ENCODE measurements around the gene AP2A1. TPM values are rescaled to one million over a fixed set of nuclear protein-coding genes. Genes with fewer than 3 reads are reported as not detected.

Gene AP2A1
- total and polyA plus RNA-seq, 10 of the 15 experiments (the other 5 are each of a cell fraction or from before 2014, with no cell fraction given): 0.68 to 78.8 (median 33.8) TPM

- TF ChIP-seq ZZZ3 (IDR thresholded peaks at IDR 0.05; ENCODE audit: control insufficient read depth, insufficient read length, low read depth) (no peak), FOS (IDR thresholded peaks at IDR 0.05; ENCODE audit: borderline replicate concordance, extremely low read depth, insufficient read length) (no peak), SMAD5 (IDR thresholded peaks at IDR 0.05; ENCODE audit: low read depth) (no peak), NFYB (IDR thresholded peaks at IDR 0.05; ENCODE audit: insufficient read depth, low read depth, low read length) (no peak), SUZ12 (IDR thresholded peaks at IDR 0.05; ENCODE audit: unreplicated experiment) (no peak), BRCA1 (IDR thresholded peaks at IDR 0.05; ENCODE audit: low read depth, low read length) (no peak), NR2C1 (IDR thresholded peaks at IDR 0.05) (no peak), MEF2B (IDR thresholded peaks at IDR 0.05; ENCODE audit: partially characterized antibody, poor library complexity, severe bottlenecking) (no peak), ASH2L (IDR thresholded peaks at IDR 0.05; ENCODE audit: borderline replicate concordance, low read depth) (no peak)
Measured at GRCh38 chr19:49805822-49806619, 39.2 kb downstream of the AP2A1 start (continued).

- DNase-seq (ENCODE audit: low read depth, low spot score) (no peak), FAIRE-seq (no peak), ATAC-seq (no peak)
- Histone ChIP-seq H3K27me3 (replicated peaks in 1 of 2; ENCODE audit: control insufficient read depth in 2 of 2, insufficient read depth in 2 of 2, low read length in 1 of 2) (no peaks in the 10 kb centered on the region), H3K4me3 (no peak overlapping the region), H3K27ac (ENCODE audit: control insufficient read depth, insufficient read depth) (no peak overlapping the region), H3K4me1 (ENCODE audit: control insufficient read depth, insufficient read depth, low read length) (0 out of 2 replicates have a peak, but pooled peaks cover 3% of the 10 kb centered on the region), H4K20me1 (ENCODE audit: control insufficient read depth, insufficient read depth) (no peaks in the 10 kb centered on the region), H3K36me3 (ENCODE audit: control insufficient read depth in 2 of 2, insufficient read depth in 2 of 2, low read length in 1 of 2) (peaks cover 9% of the 10 kb centered on the region in 2 experiments; a peak in 3 of 4 replicates), H3K9ac (ENCODE audit: control insufficient read depth, insufficient read depth, low read length) (no peak overlapping the region), H2AFZ (ENCODE audit: control insufficient read depth, low read depth, low read length) (no peak overlapping the region), H3K4me2 (ENCODE audit: control insufficient read depth, insufficient read depth) (no peak overlapping the region), H3K9me3 (replicated peaks; ENCODE audit: control insufficient read depth, insufficient read depth, low read length) (no peaks in the 10 kb centered on the region), H3K79me2 (ENCODE audit: control insufficient read depth, insufficient read depth, low read length) (no peaks in the 10 kb centered on the region)
- intact Hi-C loops (cut with micrococcal nuclease; ENCODE audit: unreplicated experiment) (loop anchor here (5.0 kb wide), 1 partner anchor 39 kb away; the partner anchor contains the start of gene AP2A1), in situ Hi-C loops (cut with MboI) (no loop called here)
- ChIA-PET POLR2A (no interaction called here), RAD21 (ENCODE audit: unreplicated experiment) (no interaction called here), SMC1A (ENCODE audit: uncharacterized antibody, unreplicated experiment) (no interaction called here), CTCF (interaction anchor here (1.2 kb wide), 1 partner anchor 57 kb away, joined by 3 read pairs; no protein-coding TSS in a partner anchor)
- TF ChIP-seq IKZF1 (conservative IDR thresholded peaks at IDR 0.05): no peak
- TF ChIP-seq HDAC2 (IDR thresholded peaks at IDR 0.05): no peak
- TSS peak; percentile 50 for BruUV-seq (replicated peaks)
- 50% methylated on average over 7 of the region's 8 CpGs for WGBS (ENCODE audit: insufficient coverage, insufficient replicate concordance, low lambda C conversion rate, missing lambda C conversion rate)
Measured at GRCh38 chr19:49806620-49806959, 39.8 kb downstream of the AP2A1 start.

All from GM12878 (cell line).